Inferior parietal cortex (tissue), 1 donor: ENCODE results near the gene ATP6V1G1.
"Not testable (repeated sequence)": the region's sequence is repeated elsewhere in the genome, so short reads cannot be mapped to it uniquely, and the experiment has no call there.

Experiments used
- DNase-seq: peaks from one replicate; pipeline ENCODE4 v3.0.0-alpha.2; 2016; ENCODE audit errors: extremely low spot score

ATP6V1G1 gene

GRCh38 chr9:114578134-114578533, 9.4 kb upstream of the ATP6V1G1 start:
- DNase-seq: not testable (repeated sequence)

GRCh38 chr9:114580609-114581193, 6.9 kb upstream of the ATP6V1G1 start:
- no peak for DNase-seq

GRCh38 chr9:114583371-114584155, 4.0 kb upstream of the ATP6V1G1 start:
- no peak for DNase-seq

- DNase-seq: no peak
These were observed 641 bp downstream of the ATP6V1G1 start for GRCh38 chr9:114588210-114588609.

- no peak for DNase-seq
These were observed 1.3 kb downstream of the ATP6V1G1 start for GRCh38 chr9:114588651-114589526.

- no peak for DNase-seq
These were observed 2.8 kb downstream of the ATP6V1G1 start for GRCh38 chr9:114590328-114590727.

GRCh38 chr9:114591291-114591787, 3.8 kb downstream of the ATP6V1G1 start:
- no peak for DNase-seq

- DNase-seq: peak; percentile 8
These were observed 4.3 kb downstream of the ATP6V1G1 start for GRCh38 chr9:114591849-114592248.

- peak; percentile 23 for DNase-seq
These were observed 4.8 kb downstream of the ATP6V1G1 start for GRCh38 chr9:114592356-114592755.

- DNase-seq: no peak
These were observed 6.6 kb downstream of the ATP6V1G1 start for GRCh38 chr9:114594136-114594535.

- not testable (repeated sequence) for DNase-seq
These were observed 13.1 kb downstream of the ATP6V1G1 start for GRCh38 chr9:114600502-114601248.

- DNase-seq: not testable (repeated sequence)
These were observed 14.2 kb downstream of the ATP6V1G1 start for GRCh38 chr9:114601787-114602186.

GRCh38 chr9:114602620-114603019, 15.1 kb downstream of the ATP6V1G1 start:
- DNase-seq: no peak

GRCh38 chr9:114603248-114603647, 15.7 kb downstream of the ATP6V1G1 start:
- no peak for DNase-seq

GRCh38 chr9:114604989-114605388, 17.4 kb downstream of the ATP6V1G1 start:
- DNase-seq: no peak

GRCh38 chr9:114606068-114606467, 18.5 kb downstream of the ATP6V1G1 start:
- DNase-seq: no peak

- DNase-seq: no peak
These were observed 19.1 kb downstream of the ATP6V1G1 start for GRCh38 chr9:114606597-114607207.

- DNase-seq: no peak
These were observed 20.3 kb downstream of the ATP6V1G1 start for GRCh38 chr9:114607671-114608524.

GRCh38 chr9:114608525-114608796, 20.9 kb downstream of the ATP6V1G1 start:
- no peak for DNase-seq

GRCh38 chr9:114611516-114612271, 24.1 kb downstream of the ATP6V1G1 start:
- DNase-seq: no peak
